H1 (cell line): ENCODE results near the gene CPEB3.

Experiments
- NRF1 ChIP-seq: IDR thresholded peaks from 2 replicates; pipeline ENCODE4 v1.6.1; 2011; ENCODE audit warnings: mild to moderate bottlenecking, low read depth, low read length, improper control_type of control experiment
- POLR2AphosphoS5 ChIP-seq: IDR thresholded peaks from 2 replicates; pipeline ENCODE4 v1.6.1; 2011; ENCODE audit warnings: low read depth, low read length
- TF ChIP-seq, protein P1 (sequence below), 3 experiments: IDR thresholded peaks; 1 replicate in 2 of 3; 2 replicates in 1 of 3; pipeline versions ENCODE4 v1.5.1 to v1.6.1; 2011; ENCODE audit warnings: low read length in 3 of 3, mild to moderate bottlenecking in 3 of 3, inconsistent platforms in 2 of 3, low read depth in 1 of 3, moderate library complexity in 1 of 3; ENCODE audit not compliant: insufficient read depth in 1 of 3; ENCODE audit errors: control extremely low read depth in 1 of 3

DNA sequence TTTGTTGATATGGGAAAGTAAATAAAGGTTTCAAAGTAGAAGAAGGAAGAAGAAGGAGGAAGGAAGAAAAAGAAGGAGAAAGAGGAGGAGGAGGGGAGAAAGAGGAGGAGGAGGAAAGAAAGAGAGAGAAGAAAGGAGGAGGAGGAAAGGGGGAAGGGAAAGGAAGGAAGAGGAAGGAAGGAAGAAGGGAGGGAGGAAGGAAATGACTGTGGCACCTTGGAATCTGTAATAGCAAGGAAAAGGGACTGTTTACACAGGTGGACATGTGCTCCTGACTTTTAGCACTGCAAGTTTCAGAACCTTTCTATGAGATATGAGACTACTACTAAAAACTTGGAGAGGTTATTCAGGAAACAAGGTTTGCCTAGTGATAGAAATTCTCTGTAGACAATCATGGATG lies 214.2 kb downstream of the CPEB3 start:
- TF ChIP-seq, protein P1, sequence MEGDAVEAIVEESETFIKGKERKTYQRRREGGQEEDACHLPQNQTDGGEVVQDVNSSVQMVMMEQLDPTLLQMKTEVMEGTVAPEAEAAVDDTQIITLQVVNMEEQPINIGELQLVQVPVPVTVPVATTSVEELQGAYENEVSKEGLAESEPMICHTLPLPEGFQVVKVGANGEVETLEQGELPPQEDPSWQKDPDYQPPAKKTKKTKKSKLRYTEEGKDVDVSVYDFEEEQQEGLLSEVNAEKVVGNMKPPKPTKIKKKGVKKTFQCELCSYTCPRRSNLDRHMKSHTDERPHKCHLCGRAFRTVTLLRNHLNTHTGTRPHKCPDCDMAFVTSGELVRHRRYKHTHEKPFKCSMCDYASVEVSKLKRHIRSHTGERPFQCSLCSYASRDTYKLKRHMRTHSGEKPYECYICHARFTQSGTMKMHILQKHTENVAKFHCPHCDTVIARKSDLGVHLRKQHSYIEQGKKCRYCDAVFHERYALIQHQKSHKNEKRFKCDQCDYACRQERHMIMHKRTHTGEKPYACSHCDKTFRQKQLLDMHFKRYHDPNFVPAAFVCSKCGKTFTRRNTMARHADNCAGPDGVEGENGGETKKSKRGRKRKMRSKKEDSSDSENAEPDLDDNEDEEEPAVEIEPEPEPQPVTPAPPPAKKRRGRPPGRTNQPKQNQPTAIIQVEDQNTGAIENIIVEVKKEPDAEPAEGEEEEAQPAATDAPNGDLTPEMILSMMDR (IDR thresholded peaks at IDR 0.05; ENCODE audit: control extremely low read depth in 1 of 3, insufficient read depth in 1 of 3, low read depth in 1 of 3, low read length in 3 of 3), result no peak
- TF ChIP-seq POLR2AphosphoS5, result no peak
- no peak for TF ChIP-seq NRF1
